OCI-LY3 (cell line): ENCODE measurements around the gene SHISA3.
A peak's percentile ranks its signal among the peaks of the same experiment; 100 is the strongest.

ENCODE experiments used
- H2AFZ ChIP-seq: fragments of 200-600, 300-600 bp; shearing (Covaris generic); 2 replicates; pipeline ENCODE4 v1.6.0; 2014; ENCODE audit warnings: antibody characterized with exemption, low read depth, low read length
- H3K27ac ChIP-seq: fragments of 200-600, 300-600 bp; sonication (generic); 2 replicates; pipeline ENCODE4 v1.5.1; 2014; ENCODE audit warnings: mild to moderate bottlenecking, low read length, moderate library complexity, mixed read lengths
- H3K27me3 ChIP-seq: fragments of 200-600, 300-600 bp; sonication (generic); 2 replicates; pipeline ENCODE4 v1.6.1; 2014; ENCODE audit warnings: low read depth, low read length, mixed read lengths
- H3K36me3 ChIP-seq: fragments of 200-600, 300-600 bp; sonication (generic); replicated peaks from 2 replicates; pipeline ENCODE3; 2014; ENCODE audit warnings: low read depth, low read length, mixed read lengths
- H3K4me1 ChIP-seq: fragments of 300-600, 200-600 bp; sonication (generic); 2 replicates; pipeline ENCODE4 v1.6.1; 2014; ENCODE audit warnings: low read length, mixed read lengths
- H3K4me2 ChIP-seq: fragments of 200-600, 300-600 bp; sonication (generic); 2 replicates; pipeline ENCODE4 v1.6.1; 2014; ENCODE audit warnings: low read length, mixed read lengths
- H3K4me3 ChIP-seq: fragments of 300-600, 200-600 bp; sonication (generic); 2 replicates; pipeline ENCODE4 v1.5.1; 2014; ENCODE audit warnings: antibody characterized with exemption, mild to moderate bottlenecking, low read length, moderate library complexity
- H3K79me2 ChIP-seq: fragments of 300-600, 200-600 bp; shearing (Covaris generic); 2 replicates; pipeline ENCODE4 v1.6.1; 2014; ENCODE audit warnings: mild to moderate bottlenecking, low read length, mixed read lengths
- H3K9ac ChIP-seq: fragments of 300-600, 200-600 bp; shearing (Covaris generic); 2 replicates; pipeline ENCODE4 v1.6.0; 2014; ENCODE audit warnings: mild to moderate bottlenecking, low read length, moderate library complexity
- H3K9me3 ChIP-seq: fragments of 200-600, 300-600 bp; shearing (Covaris generic); 2 replicates; pipeline ENCODE4 v1.6.1; 2014; ENCODE audit warnings: low read length, mixed read lengths; ENCODE audit not compliant: insufficient read depth
- H4K20me1 ChIP-seq: fragments of 200-600, 300-600 bp; sonication (generic); 2 replicates; pipeline ENCODE4 v1.6.1; 2016; ENCODE audit warnings: low read length, mixed read lengths; ENCODE audit not compliant: insufficient read depth
- EZH2phosphoT487 ChIP-seq: fragments of 200-600 bp; shearing (Covaris generic); IDR thresholded peaks from 2 replicates; pipeline ENCODE4 v1.6.1; 2018; ENCODE audit warnings: antibody characterized with exemption, mixed run types, low read depth
- TF ChIP-seq, protein P1 (sequence below): fragments of 200-600, 300-600 bp; sonication (generic); IDR thresholded peaks from 2 replicates; pipeline ENCODE4 v1.5.1; 2014; ENCODE audit warnings: antibody characterized with exemption, low read length, low read depth

SHISA3 gene

DNA sequence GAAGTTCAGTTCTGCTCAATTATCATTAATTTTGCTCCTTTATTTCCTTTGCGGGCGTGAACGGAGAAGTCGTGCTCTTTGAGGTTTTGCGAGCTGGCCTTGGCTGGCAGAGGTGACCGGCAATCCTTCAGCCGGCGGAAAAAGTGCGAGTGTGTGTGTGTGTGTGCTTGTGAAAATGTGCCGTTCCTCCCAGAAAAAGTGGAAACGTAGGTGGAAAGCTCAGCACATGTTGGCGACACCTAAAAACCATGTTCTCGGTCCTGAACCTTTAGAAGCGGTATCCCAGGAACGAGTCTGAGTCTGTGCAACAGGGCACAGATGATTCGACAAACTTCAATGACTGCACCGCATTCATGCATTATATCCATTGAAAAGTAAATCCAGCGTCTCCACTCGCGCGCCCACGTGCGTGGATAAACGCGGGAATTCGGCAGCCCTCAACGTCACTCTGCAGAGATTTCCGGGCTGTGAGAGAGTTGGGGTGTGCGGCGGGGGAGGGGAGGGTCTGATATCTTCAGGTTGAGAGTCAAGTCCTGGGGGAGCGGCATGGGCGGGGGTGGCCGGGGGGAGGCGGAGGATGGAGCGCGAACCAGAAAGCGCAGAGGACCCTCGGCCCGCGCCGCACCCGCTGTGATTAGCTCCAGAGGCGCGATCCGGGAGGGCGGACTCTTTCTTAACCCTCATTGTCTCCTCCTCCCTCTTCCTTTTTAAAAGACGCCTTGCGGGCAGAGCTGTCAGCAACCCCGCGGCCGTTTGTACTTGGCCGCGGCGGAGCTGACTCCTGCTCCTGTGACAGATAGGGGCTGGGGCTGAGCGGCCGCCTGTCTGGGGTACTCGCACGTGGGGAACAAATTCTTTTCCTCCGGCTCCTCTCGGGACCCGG is at the start of gene SHISA3:
Gene SHISA3 (plus strand): TSS at position 737 of the 883 bp plus-strand sequence. CDS start 569 bp downstream, outside the sequence.
- Histone ChIP-seq H3K9me3 (no peaks in the 10 kb centered on the region), H3K4me1 (peaks cover 24% of the 10 kb centered on the region), H3K9ac (peak within 1 kb of the TSS; percentile 72), H3K4me2 (peak within 1 kb of the TSS; percentile 69), H3K4me3 (peak within 1 kb of the TSS; percentile 81), H2AFZ (peak within 1 kb of the TSS; percentile 64), H3K27me3 (peaks cover 5% of the 10 kb centered on the region; the same call in 1 of the 2 replicates), H3K36me3 (no peaks in the 10 kb centered on the region), H4K20me1 (no peaks in the 10 kb centered on the region), H3K27ac (no peak within 1 kb of the TSS), H3K79me2 (peaks cover 23% of the 10 kb centered on the region; the same call in 1 of the 2 replicates)
- TF ChIP-seq, protein P1, sequence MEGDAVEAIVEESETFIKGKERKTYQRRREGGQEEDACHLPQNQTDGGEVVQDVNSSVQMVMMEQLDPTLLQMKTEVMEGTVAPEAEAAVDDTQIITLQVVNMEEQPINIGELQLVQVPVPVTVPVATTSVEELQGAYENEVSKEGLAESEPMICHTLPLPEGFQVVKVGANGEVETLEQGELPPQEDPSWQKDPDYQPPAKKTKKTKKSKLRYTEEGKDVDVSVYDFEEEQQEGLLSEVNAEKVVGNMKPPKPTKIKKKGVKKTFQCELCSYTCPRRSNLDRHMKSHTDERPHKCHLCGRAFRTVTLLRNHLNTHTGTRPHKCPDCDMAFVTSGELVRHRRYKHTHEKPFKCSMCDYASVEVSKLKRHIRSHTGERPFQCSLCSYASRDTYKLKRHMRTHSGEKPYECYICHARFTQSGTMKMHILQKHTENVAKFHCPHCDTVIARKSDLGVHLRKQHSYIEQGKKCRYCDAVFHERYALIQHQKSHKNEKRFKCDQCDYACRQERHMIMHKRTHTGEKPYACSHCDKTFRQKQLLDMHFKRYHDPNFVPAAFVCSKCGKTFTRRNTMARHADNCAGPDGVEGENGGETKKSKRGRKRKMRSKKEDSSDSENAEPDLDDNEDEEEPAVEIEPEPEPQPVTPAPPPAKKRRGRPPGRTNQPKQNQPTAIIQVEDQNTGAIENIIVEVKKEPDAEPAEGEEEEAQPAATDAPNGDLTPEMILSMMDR, result no peak
- no peak for TF ChIP-seq EZH2phosphoT487

DNA sequence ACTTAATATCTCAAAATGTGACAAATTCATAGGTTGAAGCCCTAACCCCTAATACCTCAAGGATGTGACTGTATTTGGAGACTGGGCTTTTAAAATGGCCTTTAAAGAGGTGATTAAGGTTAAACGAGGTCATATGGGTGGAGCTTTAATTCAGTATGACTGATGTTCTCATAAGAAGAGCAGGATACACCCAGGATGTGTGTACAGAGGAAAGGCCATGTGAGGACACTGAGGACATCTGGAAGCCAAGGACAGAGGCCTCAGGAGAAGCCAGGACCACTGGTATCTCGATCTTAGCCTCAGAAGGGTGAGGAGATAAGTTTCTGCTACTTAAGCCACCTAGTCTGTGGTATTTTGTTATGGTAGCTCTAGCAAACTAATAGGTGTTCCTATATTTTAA is 49.0 kb upstream of the SHISA3 start:
- TF ChIP-seq EZH2phosphoT487, result no peak
- TF ChIP-seq, protein P1, result no peak
- H3K27me3 ChIP-seq, result no peaks in the 10 kb centered on the region; the same call in 1 of the 2 replicates
- H2AFZ ChIP-seq, result no peak overlapping the region
- H3K9me3 ChIP-seq, result no peaks in the 10 kb centered on the region
- no peak overlapping the region for H3K4me3 ChIP-seq
- no peak overlapping the region for H3K4me2 ChIP-seq
- no peak overlapping the region for H3K9ac ChIP-seq
- no peaks in the 10 kb centered on the region for H3K79me2 ChIP-seq
- H3K27ac ChIP-seq, result no peak overlapping the region
- no peaks in the 10 kb centered on the region for H4K20me1 ChIP-seq
- no peaks in the 10 kb centered on the region for H3K36me3 ChIP-seq
- peaks cover 18% of the 10 kb centered on the region for H3K4me1 ChIP-seq

DNA sequence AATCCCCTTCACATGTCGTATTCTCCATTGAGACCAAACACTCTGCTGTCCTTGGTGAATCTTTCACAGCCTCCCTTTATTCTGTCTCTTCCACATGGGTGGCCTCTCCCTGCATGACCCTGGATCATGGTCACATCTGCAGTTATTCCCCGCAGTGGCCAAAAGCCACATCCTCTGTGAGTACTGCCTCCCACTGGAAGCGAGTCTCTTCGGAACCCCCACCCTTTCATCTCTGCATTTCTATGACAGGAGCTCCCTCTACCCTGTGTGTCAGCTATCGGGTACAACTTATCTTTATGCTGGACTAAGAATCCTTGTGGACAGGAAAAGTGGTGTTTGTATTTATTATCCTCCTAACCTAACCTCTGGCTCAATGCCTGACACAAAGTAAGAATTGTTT is 48.6 kb upstream of the SHISA3 start:
- H3K79me2 ChIP-seq, result no peaks in the 10 kb centered on the region
- no peaks in the 10 kb centered on the region for H3K9me3 ChIP-seq
- no peaks in the 10 kb centered on the region; the same call in 1 of the 2 replicates for H3K27me3 ChIP-seq
- H3K36me3 ChIP-seq, result no peaks in the 10 kb centered on the region
- TF ChIP-seq, protein P1, result no peak
- no peak for TF ChIP-seq EZH2phosphoT487
- H2AFZ ChIP-seq, result no peak overlapping the region
- no peak overlapping the region for H3K4me2 ChIP-seq
- H3K4me3 ChIP-seq, result no peak overlapping the region
- no peak overlapping the region for H3K9ac ChIP-seq
- peaks cover 17% of the 10 kb centered on the region for H3K4me1 ChIP-seq
- no peaks in the 10 kb centered on the region for H4K20me1 ChIP-seq
- H3K27ac ChIP-seq, result no peak overlapping the region

DNA sequence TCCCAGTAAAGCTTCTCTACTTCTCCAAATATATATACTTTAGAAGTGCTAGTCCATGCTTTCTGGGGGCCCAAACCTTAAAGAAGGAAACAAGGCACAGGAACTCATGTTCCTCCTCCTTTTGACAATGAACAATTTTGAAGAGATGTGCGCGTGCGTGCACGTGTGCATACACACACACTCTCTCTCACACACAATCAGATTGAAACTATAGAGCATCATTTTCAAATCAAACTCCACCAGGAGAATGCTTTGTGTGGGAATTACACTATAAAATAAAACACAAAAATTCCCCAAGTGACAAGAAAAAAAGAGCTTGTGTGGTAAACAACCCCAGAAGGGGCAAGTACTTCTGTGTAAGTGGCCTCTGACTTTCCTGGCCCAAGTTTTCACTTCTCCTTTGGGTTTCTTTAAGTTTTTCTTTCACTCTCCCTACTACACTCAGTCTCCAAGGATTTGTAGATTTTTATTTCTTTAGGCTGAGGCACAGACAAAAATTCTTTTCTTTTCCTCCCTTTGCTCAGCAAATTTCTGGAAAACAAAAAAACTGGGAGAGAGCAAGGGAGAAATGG is 46.6 kb upstream of the SHISA3 start:
- peaks cover 7% of the 10 kb centered on the region; the same call in 1 of the 2 replicates for H3K27me3 ChIP-seq
- H3K27ac ChIP-seq, result no peak overlapping the region
- no peak overlapping the region for H3K4me3 ChIP-seq
- TF ChIP-seq, protein P1, result no peak
- no peak for TF ChIP-seq EZH2phosphoT487
- no peak overlapping the region for H3K9ac ChIP-seq
- no peaks in the 10 kb centered on the region for H3K9me3 ChIP-seq
- H3K4me1 ChIP-seq, result peaks cover 11% of the 10 kb centered on the region
- no peaks in the 10 kb centered on the region for H3K79me2 ChIP-seq
- H4K20me1 ChIP-seq, result no peaks in the 10 kb centered on the region
- H3K4me2 ChIP-seq, result peak overlapping the region; percentile 3
- no peaks in the 10 kb centered on the region for H3K36me3 ChIP-seq
- no peak overlapping the region for H2AFZ ChIP-seq
